CD4-positive, alpha-beta T cell treated with Interleukin-10 for 1 hour (primary cell): ENCODE data around the gene MYO9B.

Experiments
- DNase-seq: peaks from one replicate; pipeline ENCODE4 v3.0.0-alpha.2; 2020

The MYO9B gene

DNA sequence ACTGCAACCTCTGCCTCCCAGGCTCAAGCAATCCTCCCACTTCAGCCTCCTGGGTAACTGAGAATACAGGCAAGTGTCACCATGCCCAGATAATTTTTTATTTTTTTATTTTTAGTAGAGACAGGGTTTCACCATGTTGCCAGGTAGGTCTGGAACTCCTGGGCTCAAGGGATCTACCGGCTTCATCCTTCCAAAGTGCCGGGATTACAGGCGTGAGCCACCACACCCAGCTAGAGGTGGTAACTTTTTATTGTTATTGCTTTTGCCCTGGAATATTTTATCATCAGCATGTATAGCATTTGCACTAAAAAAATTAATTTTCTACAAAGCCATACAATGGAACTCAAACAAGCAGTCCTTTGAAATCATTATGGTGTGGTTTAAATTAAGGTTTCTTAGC lies 14.4 kb upstream of the MYO9B start:
- no peak for DNase-seq

DNA sequence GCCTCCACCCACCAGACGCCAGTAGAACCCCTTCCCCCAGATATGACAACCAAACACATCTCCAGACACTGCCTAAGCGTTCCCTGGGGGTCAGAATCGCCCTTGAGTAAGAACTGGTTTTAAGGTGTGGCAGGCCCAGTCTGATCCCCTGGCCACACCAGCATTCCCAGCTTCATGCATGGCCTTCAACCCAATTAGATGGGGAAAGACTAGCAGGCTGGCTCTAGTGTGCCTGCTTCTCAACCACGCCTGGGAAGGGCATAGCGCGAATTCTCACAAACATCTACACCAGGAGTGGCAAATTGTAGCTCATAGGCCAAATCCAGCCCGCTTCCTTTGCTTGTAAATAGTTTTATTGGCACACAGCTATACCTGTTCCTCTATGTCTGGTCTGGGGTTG lies 13.9 kb upstream of the MYO9B start:
- no peak for DNase-seq

DNA sequence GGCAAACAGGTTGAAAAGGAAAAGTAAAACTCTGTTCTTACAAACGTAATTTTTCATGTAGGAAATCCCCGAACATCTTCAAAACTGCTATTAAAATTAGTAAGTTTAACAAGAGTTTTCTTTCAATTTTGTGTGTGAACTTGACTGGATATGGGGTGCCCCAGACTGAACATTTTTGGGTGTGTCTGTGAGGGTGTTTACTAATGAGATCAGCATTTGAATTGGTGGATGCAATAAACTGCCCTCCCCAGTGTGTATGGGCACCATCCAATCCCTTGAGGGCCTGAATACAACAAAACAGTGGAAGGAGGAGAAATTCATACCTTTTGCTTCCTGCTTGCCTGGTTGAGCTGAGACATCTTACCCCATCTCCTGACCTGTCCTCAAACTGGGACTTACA lies 12.1 kb upstream of the MYO9B start:
- no peak for DNase-seq

DNA sequence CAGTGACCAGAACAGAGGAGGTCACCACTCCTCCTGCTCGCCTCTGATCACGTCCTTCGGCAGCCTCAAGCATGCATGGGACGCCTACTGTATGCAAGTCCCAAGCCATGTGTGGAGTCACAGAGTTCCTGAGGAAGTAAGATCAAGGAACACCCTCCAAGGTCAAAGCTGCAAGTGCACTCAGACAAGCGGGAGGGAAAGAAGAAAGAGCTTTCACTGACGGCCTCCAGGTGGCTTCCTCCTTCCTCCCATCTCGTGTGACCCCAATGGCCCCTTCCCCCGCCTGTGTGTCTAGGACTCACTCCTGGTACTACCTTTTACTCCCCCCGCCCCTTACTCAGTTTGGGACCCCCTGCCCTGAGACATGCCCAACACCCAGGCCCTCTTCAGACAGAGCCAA lies 6.4 kb upstream of the MYO9B start:
- DNase-seq = no peak

DNA sequence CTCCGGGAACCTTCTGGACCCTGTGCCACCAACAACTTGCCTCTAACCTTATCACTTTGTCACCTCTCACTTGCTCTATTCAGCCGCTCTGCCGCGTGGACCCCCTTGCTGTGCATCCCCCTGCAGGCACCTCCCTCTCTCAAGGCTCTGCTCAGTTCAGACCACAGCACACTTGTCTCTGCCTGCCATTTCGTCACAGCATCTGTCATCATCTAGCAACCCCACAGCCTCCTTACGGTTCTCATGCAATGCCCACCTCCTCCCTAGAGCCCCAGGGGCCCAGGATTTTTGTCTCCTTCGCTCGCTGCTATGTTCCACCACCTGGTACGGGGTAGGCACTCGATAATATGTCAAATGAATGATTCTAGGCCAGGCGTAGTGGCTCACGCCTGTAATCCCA lies 5.2 kb upstream of the MYO9B start:
- DNase-seq = no peak

DNA sequence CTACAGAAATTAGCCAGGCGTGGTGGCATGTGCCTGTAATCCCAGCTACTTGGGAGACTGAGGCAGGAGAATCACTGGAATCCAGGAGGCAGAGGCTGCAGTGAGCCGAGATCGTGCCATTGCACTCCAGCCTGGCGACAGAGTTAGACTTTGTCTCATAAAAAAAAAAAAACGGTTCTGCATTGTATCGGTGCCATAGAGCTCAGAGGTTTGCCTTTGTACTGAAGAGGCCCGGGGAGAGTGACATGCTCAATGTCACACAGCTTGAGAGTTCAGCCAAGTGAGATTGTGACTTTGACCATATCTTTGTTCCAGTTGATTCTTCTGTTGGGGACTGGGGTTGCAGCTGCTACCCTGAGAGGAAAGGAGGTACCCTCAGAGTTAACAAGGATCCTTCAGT lies 4.7 kb upstream of the MYO9B start:
- DNase-seq = no peak

DNA sequence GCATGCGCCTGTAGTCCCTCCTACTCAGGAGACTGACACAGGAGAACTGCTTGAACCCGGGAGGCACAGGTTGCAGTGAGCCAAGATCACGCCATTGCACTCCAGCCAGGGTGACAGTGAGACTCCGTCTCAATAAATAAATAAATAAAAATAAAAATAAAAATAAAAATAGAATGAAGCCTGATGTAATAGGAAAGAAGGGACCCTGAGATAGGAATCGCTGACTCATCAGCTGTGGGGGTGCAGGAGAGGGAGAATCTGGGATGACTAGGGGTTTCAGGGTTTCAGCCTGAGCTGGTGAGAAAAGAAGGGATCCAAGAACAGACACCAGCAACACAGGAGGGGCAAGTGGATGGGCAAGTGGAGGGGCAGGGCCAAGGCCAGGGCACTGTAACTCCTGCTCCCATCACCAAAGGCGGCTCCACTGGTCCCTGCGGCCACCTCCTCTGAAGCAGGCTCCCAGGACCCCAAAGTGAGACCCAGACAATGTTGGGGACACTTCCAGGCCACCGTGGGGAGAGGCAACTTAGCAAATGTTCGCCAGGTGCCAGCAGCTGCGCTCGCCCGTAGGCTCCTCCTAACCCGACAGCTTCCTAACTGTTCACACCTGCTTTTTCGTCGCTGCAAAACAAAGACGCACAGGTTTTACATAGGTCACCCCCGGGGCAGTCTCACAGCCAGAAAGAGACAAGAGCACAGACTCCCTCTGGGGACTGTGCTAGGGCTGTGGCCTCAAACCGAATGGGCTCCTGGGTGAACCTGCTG lies 1.5 kb upstream of the MYO9B start:
- peak; percentile 25 for DNase-seq

DNA sequence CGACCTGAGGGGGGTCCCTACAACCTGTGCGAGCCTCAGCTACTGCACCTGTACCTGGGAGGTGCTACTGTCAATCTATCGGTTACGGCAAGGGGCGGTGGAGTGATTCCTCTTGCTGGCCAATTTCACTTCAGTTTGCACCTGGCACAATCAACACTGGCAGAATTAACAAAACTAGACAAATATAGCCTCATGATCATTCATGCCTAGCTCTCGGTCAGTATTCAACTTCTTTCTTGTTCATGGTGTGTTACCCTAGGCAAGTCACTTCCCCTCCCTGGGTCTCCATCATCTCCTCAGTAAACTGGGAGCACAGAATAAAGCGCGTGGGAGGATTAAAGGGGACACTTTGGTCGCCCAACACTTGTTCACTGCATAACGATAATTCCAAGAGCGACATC lies 943 bp upstream of the MYO9B start:
- no peak for DNase-seq

DNA sequence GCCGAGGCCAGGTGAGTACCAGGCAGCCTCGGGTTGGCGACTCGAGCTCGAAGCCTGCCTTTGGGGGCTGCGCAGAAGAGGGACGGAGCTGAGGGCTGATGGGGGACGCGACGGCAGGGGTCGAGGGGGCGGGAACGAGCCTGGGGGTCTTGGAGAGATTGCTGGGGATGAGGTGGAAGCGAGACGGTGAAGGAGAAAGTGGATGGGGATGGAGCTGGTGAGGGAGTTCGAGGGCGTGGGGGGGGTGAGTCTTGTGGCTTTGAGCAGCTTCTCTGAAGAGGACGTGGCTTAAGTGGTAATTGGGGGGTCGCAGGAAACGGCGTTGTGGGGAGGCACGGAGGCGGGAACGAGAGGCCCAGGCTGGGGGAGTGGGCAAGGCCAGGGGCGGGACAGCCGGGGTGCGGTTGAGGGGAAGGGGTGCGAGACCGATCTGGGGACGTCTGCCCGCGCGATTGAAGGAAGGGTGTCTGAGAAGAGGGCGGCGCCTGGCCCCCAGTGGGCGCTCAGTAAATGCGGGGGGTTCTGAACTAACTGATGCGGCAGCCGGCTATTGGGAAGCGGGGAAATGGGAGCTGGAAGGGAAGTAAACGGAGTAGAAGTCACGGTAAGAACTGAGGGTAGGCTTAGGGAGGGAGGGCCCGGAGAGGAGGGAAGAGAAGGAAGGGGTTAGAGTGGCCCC lies 426 bp downstream of the MYO9B start:
- DNase-seq = peak; percentile 66

DNA sequence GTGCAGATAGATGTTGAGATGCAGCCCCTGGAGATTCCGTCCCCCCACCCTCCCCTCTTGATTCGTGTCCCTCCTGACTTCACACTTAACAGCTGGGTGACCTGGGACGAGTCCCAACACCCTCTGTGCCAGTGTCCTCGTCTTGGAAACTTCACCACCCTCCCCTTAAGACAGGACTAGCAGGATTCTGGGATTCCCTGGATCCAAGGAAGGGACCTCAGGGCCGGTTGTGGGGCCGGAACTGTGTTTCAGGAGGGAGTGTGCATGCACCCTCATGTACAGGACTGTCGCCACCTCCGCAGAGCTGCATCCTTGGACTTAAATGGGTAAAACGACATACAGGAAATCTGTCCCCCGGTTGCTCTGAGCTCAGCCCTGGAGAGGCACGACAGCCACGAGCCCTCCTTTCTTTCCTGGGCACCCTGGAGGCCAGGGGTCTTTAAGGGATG lies 990 bp downstream of the MYO9B start:
- DNase-seq = no peak

DNA sequence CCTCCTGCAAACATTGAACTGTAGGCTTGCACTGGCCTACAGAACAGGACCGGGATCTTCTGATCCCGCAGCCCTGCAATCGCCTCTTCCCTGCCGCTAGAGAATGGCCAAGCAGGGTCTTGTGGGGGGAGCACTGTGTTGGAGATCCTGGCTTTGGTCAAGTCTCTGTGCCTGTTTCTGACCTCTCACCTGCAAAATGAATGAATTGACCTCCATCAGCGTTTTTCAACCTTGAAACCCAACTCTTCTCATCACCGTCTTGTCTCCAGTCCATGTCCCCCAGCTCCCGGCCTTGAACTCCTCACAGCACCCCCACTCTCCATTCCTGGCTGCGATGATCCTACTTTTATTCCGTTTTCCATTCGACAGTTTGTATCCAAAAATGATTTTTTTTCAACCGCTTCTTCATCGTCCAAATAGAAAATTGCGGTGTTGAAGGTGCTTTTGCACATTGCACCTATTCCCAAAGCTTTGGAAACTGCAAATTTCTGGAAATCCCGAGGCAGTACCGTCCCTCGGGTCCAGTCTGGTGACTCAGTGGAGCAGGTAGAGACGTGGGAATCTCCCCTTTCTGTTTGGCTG lies 2.0 kb downstream of the MYO9B start:
- no peak for DNase-seq

DNA sequence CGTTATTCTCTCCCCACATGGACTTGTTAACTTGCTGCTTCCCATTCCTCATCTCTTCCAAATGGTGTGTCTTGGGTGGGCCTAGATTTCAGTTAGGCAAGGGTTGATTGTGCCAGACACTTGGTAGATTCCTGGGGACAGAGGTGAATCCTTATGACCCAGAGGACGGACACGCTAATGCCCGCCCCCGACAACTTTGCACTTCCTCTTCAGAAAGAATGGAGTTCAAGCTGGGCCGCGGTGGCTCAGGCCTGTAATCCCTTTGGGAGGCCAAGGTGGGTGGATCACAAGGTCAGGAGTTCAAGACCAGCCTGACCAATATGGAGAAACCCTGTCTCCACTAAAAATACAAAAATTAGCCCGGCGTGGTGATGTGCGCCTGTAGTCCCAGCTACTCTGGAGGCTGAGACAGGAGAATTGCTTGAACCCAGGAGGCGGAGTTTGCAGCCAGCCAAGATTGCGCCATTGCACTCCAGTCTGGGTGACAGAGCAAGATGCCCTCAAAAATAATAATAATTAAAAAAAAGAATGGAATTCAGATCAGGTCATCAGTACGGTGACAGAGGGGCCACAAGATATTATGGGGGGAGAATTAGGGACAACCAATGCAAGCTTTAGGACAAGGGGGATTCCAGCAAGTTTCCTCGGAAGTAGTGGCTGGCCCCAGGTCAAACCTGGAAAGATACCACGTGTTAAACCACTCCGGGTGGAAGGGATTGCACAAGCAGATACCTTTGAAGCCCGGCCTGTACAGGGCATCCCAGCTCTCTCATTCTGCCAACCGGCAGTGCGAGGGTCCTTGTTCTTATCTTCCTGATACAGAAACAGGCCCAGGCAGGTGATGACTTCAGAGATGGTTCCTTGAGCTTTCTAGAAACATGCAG lies 2.7 kb downstream of the MYO9B start:
- no peak for DNase-seq

DNA sequence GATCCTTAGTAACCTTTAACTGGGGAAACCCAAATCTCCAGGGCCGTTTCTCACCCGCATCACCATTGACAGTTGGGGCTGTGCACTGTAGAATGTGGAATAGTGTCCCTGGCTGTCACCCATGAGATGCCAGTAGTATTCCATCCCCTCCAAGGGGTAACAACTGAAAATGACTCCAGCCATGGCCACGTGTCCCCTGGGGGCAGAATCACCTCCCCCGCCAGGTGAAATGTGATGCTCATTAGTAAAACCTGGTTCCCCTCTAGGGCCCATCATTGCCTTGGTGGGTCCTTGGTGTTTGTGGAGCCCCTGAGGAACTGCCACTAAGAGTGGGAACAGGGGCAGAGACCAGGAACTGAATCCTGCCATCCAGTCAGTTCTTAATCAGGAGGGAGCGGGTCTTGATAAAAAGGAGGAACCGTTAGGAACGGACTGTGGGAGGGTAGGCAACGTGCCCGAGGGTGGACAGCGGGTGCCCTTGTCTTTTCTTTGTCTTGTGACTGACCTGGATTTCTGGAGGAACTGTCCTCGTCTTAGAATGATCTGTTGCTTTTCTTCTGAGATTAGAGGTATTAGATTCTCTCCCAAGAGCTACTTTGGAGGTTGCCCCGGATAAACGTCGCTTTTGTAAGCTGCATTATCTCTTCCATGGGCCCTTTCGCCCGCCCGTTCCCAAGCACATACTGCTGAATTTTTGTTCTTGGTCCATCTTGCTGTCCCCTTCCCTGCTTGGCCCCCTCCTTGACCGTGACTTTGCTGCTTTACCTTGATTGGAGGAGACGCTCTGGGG lies 3.5 kb downstream of the MYO9B start:
- DNase-seq = no peak

DNA sequence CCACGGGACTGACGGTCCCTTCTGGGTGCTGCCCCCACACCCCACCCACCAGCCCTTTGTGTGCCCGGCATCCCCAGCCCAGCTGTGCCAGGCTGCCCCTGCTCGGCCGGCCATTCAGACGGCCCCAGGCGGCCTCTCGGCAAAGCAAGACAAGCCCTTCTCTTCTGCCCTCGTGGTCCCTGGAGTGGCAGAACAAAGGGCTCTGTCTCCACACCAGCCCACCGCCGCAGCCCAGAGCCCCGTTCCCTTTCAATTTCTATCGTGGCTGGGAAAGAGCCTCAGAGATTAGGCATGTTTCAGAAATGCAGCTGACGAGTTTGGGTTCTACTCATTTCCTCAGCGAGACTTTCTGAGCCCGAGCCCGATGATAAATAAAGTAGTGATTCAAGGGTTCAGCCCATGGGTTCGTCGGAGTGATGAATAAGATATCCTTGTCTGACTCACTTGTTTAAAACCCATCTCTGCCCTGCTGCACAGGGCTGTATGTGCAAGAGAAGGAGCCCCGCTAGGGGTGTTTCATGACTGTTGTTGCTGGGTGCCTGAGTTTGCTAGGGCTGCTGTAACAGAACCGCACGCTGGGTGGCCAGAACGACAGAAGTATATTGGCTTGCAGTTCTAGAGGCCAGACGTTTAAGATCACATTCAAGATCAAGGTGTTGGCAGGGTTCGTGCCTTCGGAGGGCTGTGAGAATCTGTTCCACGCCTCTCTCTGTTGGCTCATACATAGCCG lies 4.3 kb downstream of the MYO9B start:
- DNase-seq = peak; percentile 71

DNA sequence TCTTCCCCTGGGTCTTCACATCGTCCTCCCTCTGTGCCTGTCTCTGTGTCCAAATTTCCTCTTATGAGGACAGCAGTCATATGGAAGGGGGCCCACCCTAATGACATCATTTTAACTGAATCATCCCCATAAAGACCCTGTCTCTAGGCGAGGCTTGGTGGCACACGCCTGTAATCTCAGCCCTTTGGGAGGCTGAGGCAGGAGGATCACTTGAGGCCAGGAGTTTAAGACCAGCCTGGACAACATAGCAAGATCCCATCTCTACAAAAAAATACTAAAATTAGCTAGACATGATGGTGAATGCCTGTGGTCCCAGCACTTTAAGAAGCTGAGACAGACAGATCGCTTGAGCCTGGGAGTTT lies 4.8 kb downstream of the MYO9B start:
- DNase-seq = no peak

DNA sequence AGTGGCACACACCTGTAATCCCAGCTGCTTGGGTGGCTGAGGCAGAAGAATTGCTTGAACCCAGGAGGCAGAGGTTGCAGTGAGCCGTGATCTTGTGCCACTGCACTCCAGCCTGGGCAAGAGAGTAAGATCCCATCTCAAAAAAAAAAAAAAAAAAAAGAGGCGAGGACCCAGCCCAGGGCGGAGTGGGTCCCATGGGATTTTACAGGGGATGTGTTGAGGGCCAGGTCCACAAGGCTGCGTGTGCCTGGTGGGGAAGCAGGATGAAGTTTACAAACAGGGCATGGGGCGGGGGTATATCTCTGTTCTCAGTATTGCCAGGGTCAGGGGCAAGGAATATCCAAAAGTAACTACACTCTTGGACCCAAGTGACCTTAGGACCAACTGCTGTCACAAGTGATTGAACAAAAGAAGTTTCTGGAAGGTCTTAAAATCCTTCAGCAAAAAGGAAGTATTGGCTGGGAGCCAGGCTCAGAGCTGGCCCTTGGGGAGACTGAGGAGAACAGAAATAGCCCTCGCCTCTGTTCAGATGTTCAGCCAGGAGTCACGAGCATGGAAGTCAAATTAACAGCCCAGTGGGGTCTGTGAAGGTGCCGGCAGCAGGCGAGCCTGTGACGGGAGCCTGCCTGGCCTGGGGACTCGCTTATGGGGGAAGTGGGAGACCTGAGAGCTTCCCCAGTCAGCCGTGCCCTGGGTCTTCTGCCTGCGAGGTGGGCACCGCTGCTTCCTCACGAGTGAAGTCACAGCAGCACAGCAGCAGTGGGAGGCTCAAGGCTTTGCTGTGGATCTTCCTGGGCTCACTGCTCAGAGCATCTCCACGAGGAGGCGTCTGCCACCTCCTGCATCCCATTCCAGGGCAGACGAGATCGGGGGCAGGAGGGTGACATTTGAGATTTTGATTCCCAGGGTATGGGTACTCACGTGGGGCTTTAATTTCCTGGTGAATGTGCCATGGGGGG lies 6.4 kb downstream of the MYO9B start:
- no peak for DNase-seq

DNA sequence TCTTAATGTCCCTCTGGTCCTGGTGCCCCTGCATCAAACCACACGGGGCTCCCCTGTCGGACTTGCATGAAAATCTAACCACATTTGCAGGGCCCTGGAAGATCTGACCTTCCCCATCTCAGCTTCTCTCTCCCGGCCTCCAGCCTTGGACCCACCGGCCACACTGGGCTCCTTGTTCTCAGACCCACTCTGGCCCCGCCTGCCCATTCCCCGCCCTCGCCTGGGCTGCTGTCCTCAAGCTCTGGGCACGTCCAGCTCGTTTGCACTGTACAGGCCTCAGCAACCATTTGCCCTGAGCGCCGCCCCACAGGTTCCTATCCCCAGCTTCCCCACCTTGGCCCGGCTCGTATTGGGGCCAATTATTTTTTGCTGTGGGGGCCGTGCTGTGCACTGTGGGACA lies 10.5 kb downstream of the MYO9B start:
- no peak for DNase-seq

DNA sequence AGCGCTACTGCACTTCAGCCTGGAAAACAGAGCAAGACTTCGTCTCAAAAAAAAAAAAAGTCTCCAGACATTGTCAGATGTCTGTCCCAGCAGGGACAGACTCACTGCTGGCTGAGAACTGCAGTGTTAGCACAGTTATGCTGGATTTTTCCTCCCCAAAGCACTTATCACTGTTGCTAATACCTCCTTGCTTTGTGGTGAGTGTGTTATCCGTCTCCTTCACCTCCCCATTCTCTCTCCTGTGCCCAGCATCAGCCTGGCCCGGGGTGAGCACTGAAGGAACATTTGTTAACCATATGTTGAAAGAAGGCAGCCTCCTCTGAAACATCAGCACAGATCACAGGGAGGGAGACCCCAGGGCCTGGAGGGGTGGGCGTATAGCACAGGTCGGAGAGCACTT lies 11.3 kb downstream of the MYO9B start:
- no peak for DNase-seq

DNA sequence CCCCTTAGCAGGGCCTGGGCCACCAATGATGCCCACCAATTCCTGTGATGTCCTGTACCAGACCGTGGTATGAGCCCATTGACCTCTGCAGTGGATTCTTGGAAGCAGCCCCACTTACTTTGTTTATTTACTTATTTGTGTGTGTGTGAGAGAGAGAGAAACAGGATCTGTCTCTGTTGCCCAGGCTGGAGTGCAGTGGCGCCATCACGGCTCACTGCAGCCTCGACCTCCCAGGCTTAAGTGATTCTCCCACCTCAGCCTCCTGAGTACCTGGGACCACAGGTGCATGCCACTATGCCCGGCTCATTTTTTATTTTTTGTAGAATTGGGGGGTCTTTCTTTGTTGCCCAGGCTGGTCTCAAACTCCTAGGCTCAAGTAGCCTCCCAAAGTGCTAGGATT lies 13.0 kb downstream of the MYO9B start:
- no peak for DNase-seq

DNA sequence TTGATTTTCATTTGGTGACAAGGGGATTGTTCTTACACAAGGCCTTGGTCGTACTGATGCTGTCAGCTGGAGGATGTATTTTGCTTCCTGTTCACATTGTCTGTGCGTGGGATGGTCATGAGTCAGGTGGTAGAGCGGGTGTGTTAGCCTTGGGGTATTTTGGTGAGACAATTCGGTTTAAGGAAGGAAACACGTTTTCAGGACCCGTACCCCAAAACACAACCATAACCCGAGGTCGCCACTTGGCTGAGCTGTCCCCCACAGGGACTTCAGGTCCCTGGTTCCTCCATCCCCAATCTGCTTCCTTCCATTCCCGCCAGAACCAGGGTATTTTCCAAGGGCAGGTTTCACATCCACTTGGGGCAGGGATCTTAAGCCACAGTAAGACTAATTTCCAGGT lies 15.0 kb downstream of the MYO9B start:
- peak; percentile 14 for DNase-seq
